LHCN-M2 (cell line): Measurements from ENCODE around the gene SIL1. TPM values are rescaled to one million over a fixed set of nuclear protein-coding genes. Genes with fewer than 3 reads are reported as not detected.
A peak's percentile ranks its signal among the peaks of the same experiment; 100 is the strongest.

Experiments used
- DNase-seq: peaks from one replicate; pipeline ENCODE4 v3.0.0-alpha.2; 2012; ENCODE audit warnings: low read depth
- total RNA-seq: library from RNA; depleted of rRNA; stranded (reverse); fragments of >200 nt; gene quantifications from 2 replicates; pipeline ENCODE4 v1.2.3, GENCODE V29; 2014

SIL1 gene
- total RNA-seq, 1 experiment from 2014 or later = 41.4 TPM

GRCh38 chr5:139110526-139111168 is 87.5 kb downstream of the SIL1 start:
- DNase-seq = no peak

GRCh38 chr5:139108063-139108824 is 89.9 kb downstream of the SIL1 start:
- DNase-seq = no peak

DNA sequence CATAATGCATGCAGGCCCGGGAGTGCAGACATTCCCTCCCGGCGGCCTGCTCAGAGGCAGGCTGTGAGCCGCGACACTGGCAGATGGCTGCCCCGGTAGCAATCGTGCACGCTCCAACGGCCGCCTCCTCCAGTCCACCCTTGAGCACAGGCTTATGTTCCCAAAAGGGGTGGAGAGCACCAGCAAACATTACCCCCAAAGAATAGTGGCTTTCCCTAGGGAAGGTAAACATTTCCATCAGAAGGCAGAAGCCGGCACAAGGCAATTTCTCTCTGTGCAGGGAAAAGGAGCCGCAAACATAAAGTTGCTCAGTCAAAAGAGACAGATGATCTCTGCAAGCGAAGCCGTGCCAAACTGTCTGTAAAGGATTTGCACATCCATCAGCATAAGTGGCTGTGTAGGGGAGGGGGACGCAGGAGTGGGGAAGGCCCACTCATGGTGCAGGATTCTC is 92.5 kb downstream of the SIL1 start:
- DNase-seq = no peak

- DNase-seq = peak; percentile 71
These were observed 93.4 kb downstream of the SIL1 start for GRCh38 chr5:139104577-139105276.

GRCh38 chr5:139103762-139104161 is 94.4 kb downstream of the SIL1 start:
- no peak for DNase-seq

DNA sequence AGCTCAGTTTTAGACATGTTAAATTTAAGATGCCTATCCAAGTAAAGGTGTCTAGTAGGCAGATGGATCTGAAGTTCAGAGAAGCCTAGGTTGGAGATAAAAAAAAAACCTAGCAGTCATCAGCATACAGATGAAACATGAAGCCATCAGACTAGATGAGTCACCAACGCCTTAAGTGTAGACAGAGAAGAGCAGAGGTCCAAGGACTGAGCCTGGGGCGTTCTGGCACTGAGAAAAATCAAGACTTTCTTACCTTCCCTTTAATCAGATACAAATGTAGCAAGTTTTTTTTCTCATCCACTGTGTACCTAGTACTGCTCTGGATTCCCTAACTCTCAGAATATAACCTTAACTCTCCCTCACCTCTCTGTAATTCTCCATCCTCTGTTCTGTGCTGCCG is 97.3 kb downstream of the SIL1 start:
- peak; percentile 47 for DNase-seq

GRCh38 chr5:139094154-139095131 is 103.7 kb downstream of the SIL1 start:
- DNase-seq = no peak

DNA sequence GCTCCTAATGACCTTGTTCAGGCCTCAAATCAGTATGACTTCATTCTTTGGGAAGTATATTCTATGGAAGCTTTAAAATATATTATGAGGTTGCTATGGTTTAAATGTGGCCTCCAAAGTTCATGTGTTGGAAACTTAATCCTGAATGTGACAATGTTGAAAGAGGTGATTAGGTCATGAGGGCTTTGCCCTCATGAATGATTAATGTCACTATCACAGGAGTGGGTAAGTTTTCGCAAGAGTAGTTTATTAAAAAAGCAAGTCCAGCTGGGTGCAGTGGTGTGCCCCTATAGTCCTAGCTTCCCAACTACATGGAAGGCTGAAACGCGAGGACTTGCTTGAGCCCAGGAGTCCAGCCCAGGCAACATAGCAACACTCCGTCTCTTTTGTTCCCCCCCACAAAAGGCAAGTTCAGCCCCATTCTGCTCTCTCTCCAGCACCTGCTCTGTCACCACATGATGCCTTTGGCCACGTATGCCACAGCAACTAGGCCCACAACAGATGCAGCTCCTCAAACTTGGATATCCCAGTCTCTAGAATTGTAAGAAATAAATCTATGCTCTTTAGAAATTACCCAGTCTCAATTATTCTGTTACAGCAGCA is 105.3 kb downstream of the SIL1 start:
- no peak for DNase-seq

DNA sequence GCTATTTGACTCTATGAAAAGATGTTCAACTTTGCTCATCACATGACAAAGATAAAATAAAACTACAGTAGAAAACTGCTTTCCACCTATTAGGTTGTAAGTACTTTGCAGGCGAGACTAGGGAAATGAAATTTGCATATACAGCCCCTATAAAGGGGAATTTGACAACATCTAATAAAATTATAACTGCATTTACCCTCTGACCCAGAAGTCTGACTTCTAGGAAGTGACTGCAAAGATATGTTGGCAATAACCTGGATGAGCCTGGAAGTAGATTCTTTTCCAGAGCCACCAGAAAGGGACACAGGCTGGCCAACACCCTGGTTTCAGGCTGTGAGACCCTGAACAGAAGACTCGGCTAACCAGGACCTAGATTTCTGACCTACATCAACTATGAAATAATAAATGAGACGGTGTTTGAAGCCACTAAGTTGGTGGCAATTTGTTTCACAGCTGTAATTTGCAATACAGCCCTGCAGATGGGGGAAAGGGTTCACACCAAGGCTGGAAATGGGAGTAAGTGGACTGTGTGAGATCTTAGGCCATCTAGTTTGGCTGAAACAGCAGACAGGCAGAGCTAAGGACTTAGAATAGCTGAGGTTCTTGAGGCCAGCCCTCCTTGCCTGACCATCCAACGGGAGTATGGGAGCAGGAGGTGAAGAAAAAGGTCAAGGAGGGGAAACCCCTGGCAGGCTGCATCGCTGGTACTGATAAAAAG is 106.6 kb downstream of the SIL1 start:
- DNase-seq = no peak

DNA sequence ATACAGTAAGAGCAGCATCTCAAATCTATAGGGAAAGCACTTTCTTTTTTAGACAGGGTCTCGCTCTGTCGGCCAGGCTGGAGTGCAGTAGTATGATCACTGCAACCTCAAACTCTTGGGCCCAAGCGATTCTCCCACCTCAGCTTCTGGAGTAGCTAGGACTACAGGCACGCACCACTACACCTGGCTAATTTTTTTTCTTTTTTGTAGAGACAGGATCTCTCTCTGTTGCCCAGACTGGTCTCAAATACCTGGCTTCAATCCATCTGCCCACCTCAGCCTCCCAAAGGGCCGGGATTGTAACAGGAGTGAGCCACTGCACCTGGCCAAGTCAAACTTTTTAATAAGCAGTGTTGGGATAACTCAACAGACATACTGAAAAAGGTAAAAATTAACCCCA is 107.6 kb downstream of the SIL1 start:
- no peak for DNase-seq

DNA sequence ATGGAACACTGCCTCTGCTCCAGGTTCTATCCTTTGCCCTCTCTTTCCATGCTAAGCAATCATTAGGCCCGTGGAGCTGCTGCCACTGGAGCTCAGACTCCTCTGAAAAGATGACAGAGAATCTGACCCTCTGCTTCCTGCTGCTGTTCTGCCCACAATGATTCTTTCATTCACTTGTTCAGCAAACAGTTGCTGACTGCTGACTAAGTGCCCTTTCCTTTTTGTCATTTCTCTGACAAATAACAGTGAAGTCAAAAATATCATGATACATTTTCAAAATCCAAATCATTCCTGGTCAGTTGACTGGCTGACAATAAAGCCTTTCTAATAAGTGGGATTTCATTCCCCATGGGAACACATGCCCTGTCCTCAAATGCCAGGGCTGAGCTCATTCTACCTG is 110.1 kb downstream of the SIL1 start:
- DNase-seq = peak; percentile 39

GRCh38 chr5:139082813-139083498 is 115.2 kb downstream of the SIL1 start:
- no peak for DNase-seq

- no peak for DNase-seq
These were observed 118.1 kb downstream of the SIL1 start for GRCh38 chr5:139079991-139080610.

- no peak for DNase-seq
These were observed 118.8 kb downstream of the SIL1 start for GRCh38 chr5:139079225-139079990.

- DNase-seq = no peak
These were observed 119.8 kb downstream of the SIL1 start for GRCh38 chr5:139078345-139078744.

DNA sequence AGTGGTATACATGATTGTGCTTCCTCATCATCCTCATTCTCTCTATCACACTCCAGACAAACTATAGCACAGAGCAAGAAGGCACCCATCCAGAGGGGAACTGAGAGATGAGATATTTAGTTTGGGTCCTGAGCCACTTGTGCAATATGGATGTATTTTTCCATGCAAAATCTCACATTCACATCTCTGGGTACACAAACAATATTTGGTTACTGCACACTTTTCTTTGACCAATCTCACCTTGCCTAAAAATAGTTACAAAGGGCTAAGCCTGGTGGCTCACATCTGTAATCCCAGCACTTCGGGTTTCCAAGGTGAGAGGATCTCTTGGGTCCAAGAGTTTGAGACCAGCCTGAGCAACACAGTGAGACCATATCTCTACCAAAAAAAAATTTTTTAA is 120.3 kb downstream of the SIL1 start:
- DNase-seq = no peak

DNA sequence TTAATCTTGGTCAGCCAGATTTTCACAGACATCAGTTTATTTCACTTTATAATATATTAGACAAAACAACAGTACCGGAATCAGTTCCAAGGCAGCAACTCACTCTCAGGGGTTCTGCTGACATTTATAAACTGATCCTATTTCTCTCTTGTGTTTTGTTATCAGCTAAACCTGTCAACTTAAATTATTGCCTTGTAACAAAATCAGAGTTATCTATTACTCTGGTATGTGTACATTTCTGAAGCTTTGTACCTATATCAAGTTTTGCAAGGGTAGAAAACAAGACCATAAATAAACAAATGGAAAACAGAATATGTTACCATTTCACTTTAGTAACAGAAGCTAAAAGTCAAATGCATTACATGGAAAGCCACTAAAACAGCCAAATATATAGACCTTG is 122.1 kb downstream of the SIL1 start:
- DNase-seq = no peak
